HL-60 (cell line): ENCODE data around the gene FAM83G.

Experiments used
- DNase-seq, 2 experiments: peaks; one replicate each; pipeline ENCODE4 v3.0.0-alpha.2; 2010 to 2020; ENCODE audit warnings: low read depth in 1 of 2, low spot score in 1 of 2
- H3K27ac ChIP-seq: fragments of 250-450 bp; sonication (Bioruptor Pico); replicated peaks from 2 replicates; pipeline ENCODE4 v1.5.1; 2020; ENCODE audit warnings: mild to moderate bottlenecking, moderate library complexity
- H3K27me3 ChIP-seq: fragments of 250-450 bp; sonication (Bioruptor Pico); 2 replicates; pipeline ENCODE4 v1.5.1; 2021; ENCODE audit warnings: mild to moderate bottlenecking, moderate library complexity; ENCODE audit not compliant: insufficient read depth, poor library complexity, severe bottlenecking
- H3K4me3 ChIP-seq: replicated peaks from 2 replicates; pipeline ENCODE4 v1.5.1; 2011; ENCODE audit warnings: mild to moderate bottlenecking, control low read depth, low read length; ENCODE audit not compliant: insufficient read depth
- GABPA ChIP-seq: IDR thresholded peaks from 2 replicates; pipeline ENCODE4 v1.6.1; 2012; ENCODE audit warnings: low read depth
- POLR2AphosphoS5 ChIP-seq: IDR thresholded peaks from 2 replicates; pipeline ENCODE4 v1.6.1; 2012; ENCODE audit warnings: low read depth
- SPI1 ChIP-seq: IDR thresholded peaks from 2 replicates; pipeline ENCODE4 v1.6.1; 2012; ENCODE audit warnings: low read depth, mild to moderate bottlenecking, borderline replicate concordance
- TF ChIP-seq, protein P1 (sequence below): IDR thresholded peaks from one replicate; pipeline ENCODE4 v1.5.1; 2011; ENCODE audit warnings: low read length, control low read depth, inconsistent platforms; ENCODE audit not compliant: insufficient read depth
- TF ChIP-seq, protein P2 (sequence below): IDR thresholded peaks from 2 replicates; pipeline ENCODE4 v1.6.1; 2012; ENCODE audit warnings: low read depth; ENCODE audit not compliant: insufficient replicate concordance

Gene FAM83G

DNA sequence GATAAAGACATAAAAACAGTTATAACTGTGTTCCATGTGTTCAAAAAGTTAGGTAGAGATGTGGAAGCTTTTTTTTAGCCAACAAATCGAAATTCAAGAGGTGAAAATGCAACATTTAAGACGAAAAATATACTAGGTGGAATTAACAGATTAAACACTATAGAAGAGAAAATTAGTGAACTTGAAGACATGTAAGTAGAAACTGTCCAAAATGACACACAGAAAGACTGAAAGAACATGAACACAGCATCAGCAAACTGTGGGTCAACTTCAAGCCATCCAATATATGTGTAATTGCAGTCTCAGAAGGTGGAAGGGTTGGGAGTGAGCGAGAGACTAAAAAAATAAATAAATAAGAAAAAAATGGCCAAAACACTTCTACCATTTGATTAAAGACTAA is 9.3 kb downstream of the FAM83G start:
- TF ChIP-seq SPI1 (no peak), GABPA (no peak), POLR2AphosphoS5 (no peak)
- TF ChIP-seq, protein P1, sequence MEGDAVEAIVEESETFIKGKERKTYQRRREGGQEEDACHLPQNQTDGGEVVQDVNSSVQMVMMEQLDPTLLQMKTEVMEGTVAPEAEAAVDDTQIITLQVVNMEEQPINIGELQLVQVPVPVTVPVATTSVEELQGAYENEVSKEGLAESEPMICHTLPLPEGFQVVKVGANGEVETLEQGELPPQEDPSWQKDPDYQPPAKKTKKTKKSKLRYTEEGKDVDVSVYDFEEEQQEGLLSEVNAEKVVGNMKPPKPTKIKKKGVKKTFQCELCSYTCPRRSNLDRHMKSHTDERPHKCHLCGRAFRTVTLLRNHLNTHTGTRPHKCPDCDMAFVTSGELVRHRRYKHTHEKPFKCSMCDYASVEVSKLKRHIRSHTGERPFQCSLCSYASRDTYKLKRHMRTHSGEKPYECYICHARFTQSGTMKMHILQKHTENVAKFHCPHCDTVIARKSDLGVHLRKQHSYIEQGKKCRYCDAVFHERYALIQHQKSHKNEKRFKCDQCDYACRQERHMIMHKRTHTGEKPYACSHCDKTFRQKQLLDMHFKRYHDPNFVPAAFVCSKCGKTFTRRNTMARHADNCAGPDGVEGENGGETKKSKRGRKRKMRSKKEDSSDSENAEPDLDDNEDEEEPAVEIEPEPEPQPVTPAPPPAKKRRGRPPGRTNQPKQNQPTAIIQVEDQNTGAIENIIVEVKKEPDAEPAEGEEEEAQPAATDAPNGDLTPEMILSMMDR, result no peak
- TF ChIP-seq, protein P2, sequence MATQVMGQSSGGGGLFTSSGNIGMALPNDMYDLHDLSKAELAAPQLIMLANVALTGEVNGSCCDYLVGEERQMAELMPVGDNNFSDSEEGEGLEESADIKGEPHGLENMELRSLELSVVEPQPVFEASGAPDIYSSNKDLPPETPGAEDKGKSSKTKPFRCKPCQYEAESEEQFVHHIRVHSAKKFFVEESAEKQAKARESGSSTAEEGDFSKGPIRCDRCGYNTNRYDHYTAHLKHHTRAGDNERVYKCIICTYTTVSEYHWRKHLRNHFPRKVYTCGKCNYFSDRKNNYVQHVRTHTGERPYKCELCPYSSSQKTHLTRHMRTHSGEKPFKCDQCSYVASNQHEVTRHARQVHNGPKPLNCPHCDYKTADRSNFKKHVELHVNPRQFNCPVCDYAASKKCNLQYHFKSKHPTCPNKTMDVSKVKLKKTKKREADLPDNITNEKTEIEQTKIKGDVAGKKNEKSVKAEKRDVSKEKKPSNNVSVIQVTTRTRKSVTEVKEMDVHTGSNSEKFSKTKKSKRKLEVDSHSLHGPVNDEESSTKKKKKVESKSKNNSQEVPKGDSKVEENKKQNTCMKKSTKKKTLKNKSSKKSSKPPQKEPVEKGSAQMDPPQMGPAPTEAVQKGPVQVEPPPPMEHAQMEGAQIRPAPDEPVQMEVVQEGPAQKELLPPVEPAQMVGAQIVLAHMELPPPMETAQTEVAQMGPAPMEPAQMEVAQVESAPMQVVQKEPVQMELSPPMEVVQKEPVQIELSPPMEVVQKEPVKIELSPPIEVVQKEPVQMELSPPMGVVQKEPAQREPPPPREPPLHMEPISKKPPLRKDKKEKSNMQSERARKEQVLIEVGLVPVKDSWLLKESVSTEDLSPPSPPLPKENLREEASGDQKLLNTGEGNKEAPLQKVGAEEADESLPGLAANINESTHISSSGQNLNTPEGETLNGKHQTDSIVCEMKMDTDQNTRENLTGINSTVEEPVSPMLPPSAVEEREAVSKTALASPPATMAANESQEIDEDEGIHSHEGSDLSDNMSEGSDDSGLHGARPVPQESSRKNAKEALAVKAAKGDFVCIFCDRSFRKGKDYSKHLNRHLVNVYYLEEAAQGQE, result no peak
- no peaks in the 10 kb centered on the region for H3K27me3 ChIP-seq
- H3K4me3 ChIP-seq, result no peak overlapping the region
- H3K27ac ChIP-seq, result no peak overlapping the region
- no peak for DNase-seq

DNA sequence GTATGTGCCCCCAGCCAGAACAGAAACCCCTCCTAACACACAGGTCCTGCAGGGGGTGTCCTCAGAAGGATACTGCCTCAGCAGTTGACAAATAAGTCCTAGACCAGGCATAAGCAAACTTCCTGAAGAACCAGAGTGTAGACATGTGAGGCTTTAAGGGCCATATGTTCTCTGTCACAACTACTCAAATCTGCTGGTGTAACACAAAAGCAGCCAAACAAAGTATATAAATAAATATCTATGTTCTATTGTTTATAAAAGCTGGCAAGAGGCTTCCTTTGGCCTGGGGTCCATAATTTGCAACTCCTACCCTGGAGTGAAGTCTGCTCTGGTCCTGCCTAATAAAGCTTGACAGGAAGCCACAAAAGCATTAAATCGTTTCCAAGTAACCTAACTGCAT is 9.9 kb downstream of the FAM83G start:
- H3K27ac ChIP-seq, result no peak overlapping the region
- no peaks in the 10 kb centered on the region for H3K27me3 ChIP-seq
- DNase-seq, result no peak
- H3K4me3 ChIP-seq, result no peak overlapping the region
- TF ChIP-seq, protein P1, result no peak
- TF ChIP-seq, protein P2, result no peak
- TF ChIP-seq SPI1 (no peak), GABPA (no peak), POLR2AphosphoS5 (no peak)

DNA sequence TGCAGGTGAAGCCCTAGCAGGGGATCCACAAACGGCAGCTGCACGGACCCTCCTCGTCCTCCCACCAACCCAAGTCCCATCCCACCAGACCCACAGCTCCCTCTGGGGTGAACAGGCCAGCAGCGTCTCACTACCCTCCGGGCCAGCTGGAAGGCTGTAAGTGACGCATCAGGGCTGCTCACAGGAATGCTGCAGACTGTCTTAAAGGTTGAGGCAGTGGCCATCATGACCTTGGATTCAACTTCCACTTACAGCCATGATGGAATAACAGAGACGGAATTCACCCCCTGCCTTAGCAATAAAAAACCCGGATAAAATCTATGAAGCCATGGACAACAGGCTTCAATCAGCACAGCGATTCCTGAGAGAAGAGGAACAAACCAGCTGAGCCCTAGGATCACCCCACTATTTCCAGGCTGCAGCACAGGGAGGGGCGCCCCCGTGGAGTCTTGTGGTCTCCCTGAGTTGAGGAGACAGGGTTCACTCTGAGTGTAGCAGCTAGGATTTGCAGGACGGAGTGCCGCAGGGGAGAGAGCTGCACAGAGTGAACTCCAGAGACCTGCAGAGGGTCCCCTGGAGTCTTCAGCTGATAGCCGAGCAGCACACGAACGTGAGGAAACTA is 10.5 kb downstream of the FAM83G start:
- TF ChIP-seq, protein P2, result no peak
- no peak for TF ChIP-seq SPI1
- H3K27ac ChIP-seq, result no peak overlapping the region

More for the DNA sequence above, 10.5 kb downstream of the FAM83G start:
- H3K27me3 ChIP-seq, result no peaks in the 10 kb centered on the region
- no peak for DNase-seq
- no peak overlapping the region for H3K4me3 ChIP-seq
